ENCODE measurements around the gene OSBPL3. TPM values are rescaled to one million over a fixed set of nuclear protein-coding genes. Genes with fewer than 3 reads are reported as not detected.

The OSBPL3 gene
- polyA plus RNA-seq, 1 donor from 2014 or later, result 0.26 TPM

- Histone ChIP-seq H3K9me3 (ENCODE audit: low read length) (no peaks in the 10 kb centered on the region), H3K4me2 (ENCODE audit: low read length) (no peak overlapping the region), H3K36me3 (ENCODE audit: insufficient read depth, low read length) (no peaks in the 10 kb centered on the region), H3K27me3 (ENCODE audit: insufficient read depth, low read depth, low read length) (no peaks in the 10 kb centered on the region), H4K20me1 (ENCODE audit: insufficient read depth) (no peaks in the 10 kb centered on the region), H3K4me3 (ENCODE audit: low read length) (no peak overlapping the region), H2AFZ (ENCODE audit: low read depth, low read length) (no peak overlapping the region), H3K9me2 (ENCODE audit: insufficient read depth, low read length) (no peaks in the 10 kb centered on the region), H3F3A (ENCODE audit: insufficient read depth, low read length, poor library complexity, severe bottlenecking) (no peaks in the 10 kb centered on the region), H3K79me2 (replicated peaks; ENCODE audit: insufficient read depth, low read length) (no peaks in the 10 kb centered on the region), H3K9ac (ENCODE audit: low read length) (no peak overlapping the region), H3K27ac (ENCODE audit: low read length) (no peak overlapping the region)
- TF ChIP-seq REST (IDR thresholded peaks at IDR 0.05; ENCODE audit: borderline replicate concordance), result no peak
- no peak for TF ChIP-seq EP300 (conservative IDR thresholded peaks at IDR 0.05; ENCODE audit: poor library complexity, severe bottlenecking)
- TF ChIP-seq SMC3 (conservative IDR thresholded peaks at IDR 0.05; ENCODE audit: poor library complexity), result no peak
- TF ChIP-seq EZH2 (IDR thresholded peaks at IDR 0.05; ENCODE audit: borderline replicate concordance, insufficient read depth, low read length, poor library complexity, severe bottlenecking), result no peak
- no peak for TF ChIP-seq RAD21 (conservative IDR thresholded peaks at IDR 0.05)
- no peak for TF ChIP-seq TAF1 (IDR thresholded peaks at IDR 0.05; ENCODE audit: low read depth)
- no peak for TF ChIP-seq MXI1 (conservative IDR thresholded peaks at IDR 0.05; ENCODE audit: poor library complexity, severe bottlenecking)
- TF ChIP-seq POLR2AphosphoS5 (IDR thresholded peaks at IDR 0.05), result no peak
- TF ChIP-seq CTCF (IDR thresholded peaks at IDR 0.05; ENCODE audit: poor library complexity, severe bottlenecking), result no peak
Measured at GRCh38 chr7:24817339-24817738, 162.6 kb downstream of the OSBPL3 start.

- no peak for TF ChIP-seq SMC3 (conservative IDR thresholded peaks at IDR 0.05; ENCODE audit: poor library complexity)
- no peak for TF ChIP-seq TAF1 (IDR thresholded peaks at IDR 0.05; ENCODE audit: low read depth)
- TF ChIP-seq EZH2 (IDR thresholded peaks at IDR 0.05; ENCODE audit: borderline replicate concordance, insufficient read depth, low read length, poor library complexity, severe bottlenecking), result no peak
- no peak for TF ChIP-seq POLR2AphosphoS5 (IDR thresholded peaks at IDR 0.05)
- no peak for TF ChIP-seq REST (IDR thresholded peaks at IDR 0.05; ENCODE audit: borderline replicate concordance)
- no peak for TF ChIP-seq MXI1 (conservative IDR thresholded peaks at IDR 0.05; ENCODE audit: poor library complexity, severe bottlenecking)
- TF ChIP-seq RAD21 (conservative IDR thresholded peaks at IDR 0.05), result no peak
- no peak for TF ChIP-seq CTCF (IDR thresholded peaks at IDR 0.05; ENCODE audit: poor library complexity, severe bottlenecking)
- TF ChIP-seq EP300 (conservative IDR thresholded peaks at IDR 0.05; ENCODE audit: poor library complexity, severe bottlenecking), result no peak
- no peaks in the 10 kb centered on the region for H3K36me3 ChIP-seq (ENCODE audit: insufficient read depth, low read length)
- H3K4me3 ChIP-seq (ENCODE audit: low read length), result no peak overlapping the region
- H3K9me3 ChIP-seq (ENCODE audit: low read length), result no peaks in the 10 kb centered on the region
- no peaks in the 10 kb centered on the region for H3K27me3 ChIP-seq (ENCODE audit: insufficient read depth, low read depth, low read length)
- no peaks in the 10 kb centered on the region for H3K79me2 ChIP-seq (replicated peaks; ENCODE audit: insufficient read depth, low read length)
- H2AFZ ChIP-seq (ENCODE audit: low read depth, low read length), result no peak overlapping the region
- no peaks in the 10 kb centered on the region for H3K9me2 ChIP-seq (ENCODE audit: insufficient read depth, low read length)
- no peak overlapping the region for H3K27ac ChIP-seq (ENCODE audit: low read length)
- no peaks in the 10 kb centered on the region for H4K20me1 ChIP-seq (ENCODE audit: insufficient read depth)
- no peak overlapping the region for H3K9ac ChIP-seq (ENCODE audit: low read length)
- no peak overlapping the region for H3K4me2 ChIP-seq (ENCODE audit: low read length)
- H3F3A ChIP-seq (ENCODE audit: insufficient read depth, low read length, poor library complexity, severe bottlenecking), result no peaks in the 10 kb centered on the region
Measured at GRCh38 chr7:24816868-24817267, 163.1 kb downstream of the OSBPL3 start.

Measured in neural cell (in vitro differentiated cells).